Bronchial epithelial cell (primary cell): ENCODE measurements around the gene LTBP1. TPM values are rescaled to one million over a fixed set of nuclear protein-coding genes. Genes with fewer than 3 reads are reported as not detected.
A peak's percentile ranks its signal among the peaks of the same experiment; 100 is the strongest.
"Not testable (repeated sequence)": the region's sequence is repeated elsewhere in the genome, so short reads cannot be mapped to it uniquely, and the experiment has no call there.

Experiments
- DNase-seq: peaks from one replicate; pipeline ENCODE4 v3.0.0-alpha.2; 2010; ENCODE audit warnings: low read depth
- FAIRE-seq: peaks from 2 replicates; lab custom pipeline; 2011; peaks lifted over from hg19 to GRCh38; lab: Jason Lieb, UNC
- H3K27me3 ChIP-seq: 2 replicates; pipeline ENCODE4 v1.5.1; 2011; ENCODE audit warnings: low read length; ENCODE audit not compliant: control insufficient read depth, insufficient read depth
- H3K36me3 ChIP-seq: 2 replicates; pipeline ENCODE4 v1.5.1; 2011; ENCODE audit warnings: low read length; ENCODE audit not compliant: control insufficient read depth, insufficient read depth
- H3K4me3 ChIP-seq: 2 replicates; pipeline ENCODE4 v1.5.1; 2011; ENCODE audit warnings: mild to moderate bottlenecking, low read depth, low read length, control low read depth
- CTCF ChIP-seq: IDR thresholded peaks from 2 replicates; pipeline ENCODE4 v1.5.1; 2011; ENCODE audit warnings: mild to moderate bottlenecking, moderate library complexity, low read length, control low read depth, inconsistent platforms; ENCODE audit not compliant: insufficient read depth, severe bottlenecking
- total RNA-seq: library from RNA; depleted of rRNA; stranded (reverse); fragments of >200 nt; gene quantifications from 2 replicates; pipeline ENCODE4 v1.2.1, GENCODE V29; 2014

LTBP1 gene
- total RNA-seq, 1 donor from 2014 or later, result 6.6 TPM

DNA sequence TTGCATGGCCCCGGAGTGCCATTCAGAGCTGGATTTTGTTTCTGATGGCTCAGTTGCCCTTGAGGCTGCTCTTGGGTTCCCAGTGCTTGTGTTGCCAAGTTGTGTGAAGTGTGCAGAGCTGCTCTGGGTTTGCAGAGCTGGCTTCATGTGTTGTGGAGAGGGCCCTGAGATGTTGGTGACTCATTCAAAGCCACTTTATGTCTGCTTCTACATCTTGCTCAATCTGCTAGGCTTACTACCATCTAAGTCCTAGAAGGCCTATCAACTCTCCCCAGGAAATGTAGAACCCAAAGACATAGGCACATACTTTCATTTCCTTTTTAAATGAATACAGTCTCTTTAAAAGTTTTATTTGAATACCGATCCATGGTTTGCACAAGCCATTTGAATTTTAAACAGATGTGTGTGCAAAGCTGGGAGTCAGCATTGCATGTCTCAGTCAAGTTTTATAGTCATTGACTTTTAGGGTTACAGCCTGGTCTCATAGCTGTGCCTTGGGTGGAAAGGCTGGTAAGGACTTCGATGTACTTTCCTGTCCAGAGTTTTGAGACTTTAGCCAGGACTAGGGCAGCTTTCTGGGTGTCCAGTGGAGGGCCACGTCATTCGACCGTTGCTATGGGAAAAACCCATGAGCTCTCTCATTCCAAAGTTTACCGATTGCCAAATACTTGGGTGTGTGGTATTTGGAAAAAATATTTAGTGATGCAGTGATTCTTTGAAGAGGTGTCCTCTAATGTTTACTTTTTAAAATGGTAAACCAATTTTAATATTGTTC is 105.0 kb downstream of the LTBP1 start:
- FAIRE-seq (no peak), DNase-seq (peak; percentile 55)
- H3K36me3 ChIP-seq, result no peaks in the 10 kb centered on the region
- H3K27me3 ChIP-seq, result no peaks in the 10 kb centered on the region
- no peak for TF ChIP-seq CTCF
- no peak overlapping the region for H3K4me3 ChIP-seq

GRCh38 chr2:33052361-33052735 is 105.6 kb downstream of the LTBP1 start:
- Histone ChIP-seq H3K27me3 (no peaks in the 10 kb centered on the region), H3K36me3 (no peaks in the 10 kb centered on the region), H3K4me3 (no peak overlapping the region)
- TF ChIP-seq CTCF, result no peak
- DNase-seq, result no peak
- FAIRE-seq, result no peak

DNA sequence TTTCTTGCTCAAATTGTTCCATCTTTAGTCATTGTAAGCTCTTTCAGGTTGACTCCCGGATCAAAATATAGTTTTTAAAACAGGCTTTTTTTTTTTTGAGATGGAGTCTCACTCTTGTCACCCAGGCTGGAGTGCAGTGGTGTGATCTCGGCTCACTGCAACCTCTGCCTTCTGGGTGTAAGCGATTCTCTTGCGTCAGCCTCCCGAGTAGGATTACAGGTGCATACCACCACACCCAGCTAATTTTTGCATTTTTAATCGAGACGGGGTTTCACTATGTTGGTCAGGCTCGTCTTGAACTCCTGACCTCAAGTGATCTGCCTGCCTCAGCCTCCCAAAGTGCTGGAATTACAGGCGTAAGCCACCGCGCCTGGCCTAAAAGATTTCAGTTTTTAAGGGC is 106.0 kb downstream of the LTBP1 start:
- H3K27me3 ChIP-seq, FAIRE-seq, H3K4me3 ChIP-seq, DNase-seq, H3K36me3 ChIP-seq: not testable (repeated sequence)

- no peak for FAIRE-seq
- no peak for TF ChIP-seq CTCF
Observed at GRCh38 chr2:33056170-33056569, 109.4 kb downstream of the LTBP1 start.

GRCh38 chr2:33057307-33058028 is 110.7 kb downstream of the LTBP1 start:
- H3K4me3 ChIP-seq, H3K27me3 ChIP-seq, H3K36me3 ChIP-seq, FAIRE-seq, DNase-seq: not testable (repeated sequence)

More at GRCh38 chr2:33056170-33056569, 109.4 kb downstream of the LTBP1 start:
- DNase-seq, result no peak
- Histone ChIP-seq H3K36me3 (no peaks in the 10 kb centered on the region), H3K4me3 (no peak overlapping the region), H3K27me3 (no peaks in the 10 kb centered on the region)

GRCh38 chr2:33058716-33059470 is 112.1 kb downstream of the LTBP1 start:
- no peak overlapping the region for H3K4me3 ChIP-seq
- TF ChIP-seq CTCF, result no peak
- no peaks in the 10 kb centered on the region for H3K27me3 ChIP-seq
- DNase-seq, result no peak
- H3K36me3 ChIP-seq, result no peaks in the 10 kb centered on the region
- FAIRE-seq, result no peak
